ENCODE data around the gene TCP1. TPM values are rescaled to one million over a fixed set of nuclear protein-coding genes. Genes with fewer than 3 reads are reported as not detected.

Gene TCP1
- total and polyA plus RNA-seq, 2 of the 13 experiments (the other 11 are each of a cell fraction or from before 2014, with no cell fraction given) = 116 to 553 TPM

DNA sequence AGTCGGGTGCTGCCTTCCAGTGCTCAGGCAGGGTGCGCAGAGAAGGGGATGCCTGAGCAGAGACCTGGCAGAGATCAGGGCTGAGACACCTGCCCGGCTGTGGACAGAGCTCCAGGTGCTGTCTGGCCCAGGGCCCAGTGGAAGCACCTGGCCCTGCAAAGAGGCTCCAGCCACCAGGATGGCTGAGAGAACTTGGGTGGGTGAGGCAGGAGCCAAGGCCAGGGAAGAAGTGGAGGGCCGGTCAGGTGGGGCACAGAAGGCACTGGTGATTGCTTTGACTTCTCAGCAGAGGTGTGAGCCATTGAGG lies 41.9 kb upstream of the TCP1 start (continued):
- TF ChIP-seq, protein P1, sequence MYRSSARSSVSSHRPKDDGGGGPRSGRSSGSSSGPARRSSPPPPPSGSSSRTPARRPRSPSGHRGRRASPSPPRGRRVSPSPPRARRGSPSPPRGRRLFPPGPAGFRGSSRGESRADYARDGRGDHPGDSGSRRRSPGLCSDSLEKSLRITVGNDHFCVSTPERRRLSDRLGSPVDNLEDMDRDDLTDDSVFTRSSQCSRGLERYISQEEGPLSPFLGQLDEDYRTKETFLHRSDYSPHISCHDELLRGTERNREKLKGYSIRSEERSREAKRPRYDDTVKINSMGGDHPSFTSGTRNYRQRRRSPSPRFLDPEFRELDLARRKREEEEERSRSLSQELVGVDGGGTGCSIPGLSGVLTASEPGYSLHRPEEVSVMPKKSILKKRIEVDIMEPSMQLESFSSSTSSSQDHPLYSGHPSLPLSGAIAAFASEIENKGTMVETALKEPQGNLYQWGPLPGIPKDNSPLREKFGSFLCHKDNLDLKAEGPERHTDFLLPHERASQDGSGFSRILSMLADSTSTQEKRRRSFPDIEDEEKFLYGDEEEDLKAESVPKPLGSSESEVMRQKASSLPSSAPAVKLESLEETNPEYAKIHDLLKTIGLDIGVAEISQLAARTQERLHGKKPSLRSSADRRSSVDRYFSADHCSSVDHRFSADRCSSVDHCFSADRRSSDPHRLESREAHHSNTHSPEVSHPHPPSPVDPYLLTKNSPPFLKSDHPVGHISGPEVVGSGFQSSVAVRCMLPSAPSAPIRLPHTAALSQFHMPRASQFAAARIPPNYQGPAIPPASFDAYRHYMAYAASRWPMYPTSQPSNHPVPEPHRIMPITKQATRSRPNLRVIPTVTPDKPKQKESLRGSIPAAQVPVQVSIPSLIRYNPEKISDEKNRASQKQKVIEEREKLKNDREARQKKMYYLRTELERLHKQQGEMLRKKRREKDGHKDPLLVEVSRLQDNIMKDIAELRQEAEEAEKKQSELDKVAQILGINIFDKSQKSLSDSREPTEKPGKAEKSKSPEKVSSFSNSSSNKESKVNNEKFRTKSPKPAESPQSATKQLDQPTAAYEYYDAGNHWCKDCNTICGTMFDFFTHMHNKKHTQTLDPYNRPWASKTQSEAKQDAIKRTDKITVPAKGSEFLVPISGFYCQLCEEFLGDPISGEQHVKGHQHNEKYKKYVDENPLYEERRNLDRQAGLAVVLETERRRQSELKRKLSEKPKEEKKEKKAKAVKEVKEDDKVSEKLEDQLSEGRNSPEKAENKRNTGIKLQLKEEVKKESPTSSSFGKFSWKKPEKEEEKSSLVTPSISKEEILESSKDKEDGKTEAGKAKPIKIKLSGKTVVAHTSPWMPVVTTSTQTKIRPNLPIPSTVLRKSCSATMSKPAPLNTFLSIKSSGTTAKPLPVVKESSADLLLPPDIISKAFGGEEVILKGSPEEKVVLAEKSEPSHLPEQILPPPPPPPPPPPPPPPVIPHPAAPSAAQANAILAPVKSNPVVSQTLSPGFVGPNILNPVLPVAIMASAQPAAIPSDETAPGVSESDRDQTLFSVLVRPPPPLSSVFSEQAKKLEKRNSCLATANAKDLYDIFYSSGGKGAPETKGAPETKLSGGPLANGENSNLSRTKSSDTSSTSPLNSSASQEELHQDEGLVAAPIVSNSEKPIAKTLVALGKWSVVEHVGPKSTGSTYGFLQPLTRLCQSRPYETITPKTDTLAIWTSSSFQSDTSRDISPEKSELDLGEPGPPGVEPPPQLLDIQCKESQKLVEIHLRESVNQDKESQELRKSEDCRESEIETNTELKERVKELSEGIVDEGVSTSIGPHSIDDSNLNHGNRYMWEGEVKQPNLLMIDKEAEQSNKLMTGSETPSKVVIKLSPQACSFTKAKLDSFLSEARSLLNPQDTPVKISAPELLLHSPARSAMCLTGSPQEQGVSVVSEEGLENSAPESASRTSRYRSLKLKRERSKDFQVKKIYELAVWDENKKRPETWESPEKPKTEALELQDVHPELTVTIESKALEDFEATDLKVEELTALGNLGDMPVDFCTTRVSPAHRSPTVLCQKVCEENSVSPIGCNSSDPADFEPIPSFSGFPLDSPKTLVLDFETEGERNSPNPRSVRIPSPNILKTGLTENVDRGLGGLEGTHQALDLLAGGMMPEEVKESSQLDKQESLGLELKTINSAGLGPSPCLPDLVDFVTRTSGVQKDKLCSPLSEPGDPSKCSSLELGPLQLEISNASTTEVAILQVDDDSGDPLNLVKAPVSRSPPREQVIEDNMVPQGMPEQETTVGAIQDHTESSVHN (CRISPR knock-in tag; IDR thresholded peaks at IDR 0.05) = no peak
- TF ChIP-seq ZNF333 (CRISPR knock-in tag; IDR thresholded peaks at IDR 0.05; ENCODE audit: borderline replicate concordance) (no peak), HMGA1 (CRISPR knock-in tag; conservative IDR thresholded peaks at IDR 0.05) (no peak), KMT2B (CRISPR knock-in tag; IDR thresholded peaks at IDR 0.05) (no peak), PITX1 (CRISPR knock-in tag; IDR thresholded peaks at IDR 0.05) (no peak), ZNF143 (CRISPR knock-in tag; IDR thresholded peaks at IDR 0.05) (no peak), HMG20A (CRISPR knock-in tag; IDR thresholded peaks at IDR 0.05; ENCODE audit: borderline replicate concordance) (no peak), HHEX (CRISPR knock-in tag; IDR thresholded peaks at IDR 0.05) (no peak), ZNF160 (CRISPR knock-in tag; IDR thresholded peaks at IDR 0.05) (no peak), EEA1 (CRISPR knock-in tag; IDR thresholded peaks at IDR 0.05; ENCODE audit: borderline replicate concordance) (no peak)
- TF ChIP-seq, protein P2, sequence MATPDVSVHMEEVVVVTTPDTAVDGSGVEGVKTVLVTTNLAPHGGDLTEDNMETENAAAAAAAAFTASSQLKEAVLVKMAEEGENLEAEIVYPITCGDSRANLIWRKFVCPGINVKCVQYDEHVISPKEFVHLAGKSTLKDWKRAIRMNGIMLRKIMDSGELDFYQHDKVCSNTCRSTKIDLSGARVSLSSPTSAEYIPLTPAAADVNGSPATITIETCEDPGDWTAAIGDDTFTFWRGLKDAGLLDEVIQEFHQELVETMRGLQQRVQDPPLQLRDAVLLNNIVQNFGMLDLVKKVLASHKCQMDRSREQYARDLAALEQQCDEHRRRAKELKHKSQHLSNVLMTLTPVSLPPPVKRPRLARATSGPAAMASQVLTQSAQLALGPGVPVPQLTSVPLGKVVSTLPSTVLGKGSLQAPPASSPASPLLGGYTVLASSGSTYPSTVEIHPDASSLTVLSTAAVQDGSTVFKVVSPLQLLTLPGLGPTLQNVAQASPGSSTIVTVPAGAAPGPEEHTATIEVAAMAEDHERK (CRISPR knock-in tag; IDR thresholded peaks at IDR 0.05; ENCODE audit: low read depth) = no peak
- TF ChIP-seq, protein P3, sequence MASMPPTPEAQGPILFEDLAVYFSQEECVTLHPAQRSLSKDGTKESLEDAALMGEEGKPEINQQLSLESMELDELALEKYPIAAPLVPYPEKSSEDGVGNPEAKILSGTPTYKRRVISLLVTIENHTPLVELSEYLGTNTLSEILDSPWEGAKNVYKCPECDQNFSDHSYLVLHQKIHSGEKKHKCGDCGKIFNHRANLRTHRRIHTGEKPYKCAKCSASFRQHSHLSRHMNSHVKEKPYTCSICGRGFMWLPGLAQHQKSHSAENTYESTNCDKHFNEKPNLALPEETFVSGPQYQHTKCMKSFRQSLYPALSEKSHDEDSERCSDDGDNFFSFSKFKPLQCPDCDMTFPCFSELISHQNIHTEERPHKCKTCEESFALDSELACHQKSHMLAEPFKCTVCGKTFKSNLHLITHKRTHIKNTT (CRISPR knock-in tag; IDR thresholded peaks at IDR 0.05) = no peak
- TF ChIP-seq, protein P4, sequence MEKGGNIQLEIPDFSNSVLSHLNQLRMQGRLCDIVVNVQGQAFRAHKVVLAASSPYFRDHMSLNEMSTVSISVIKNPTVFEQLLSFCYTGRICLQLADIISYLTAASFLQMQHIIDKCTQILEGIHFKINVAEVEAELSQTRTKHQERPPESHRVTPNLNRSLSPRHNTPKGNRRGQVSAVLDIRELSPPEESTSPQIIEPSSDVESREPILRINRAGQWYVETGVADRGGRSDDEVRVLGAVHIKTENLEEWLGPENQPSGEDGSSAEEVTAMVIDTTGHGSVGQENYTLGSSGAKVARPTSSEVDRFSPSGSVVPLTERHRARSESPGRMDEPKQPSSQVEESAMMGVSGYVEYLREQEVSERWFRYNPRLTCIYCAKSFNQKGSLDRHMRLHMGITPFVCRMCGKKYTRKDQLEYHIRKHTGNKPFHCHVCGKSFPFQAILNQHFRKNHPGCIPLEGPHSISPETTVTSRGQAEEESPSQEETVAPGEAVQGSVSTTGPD (CRISPR knock-in tag; IDR thresholded peaks at IDR 0.05) = no peak
- TF ChIP-seq, protein P5, sequence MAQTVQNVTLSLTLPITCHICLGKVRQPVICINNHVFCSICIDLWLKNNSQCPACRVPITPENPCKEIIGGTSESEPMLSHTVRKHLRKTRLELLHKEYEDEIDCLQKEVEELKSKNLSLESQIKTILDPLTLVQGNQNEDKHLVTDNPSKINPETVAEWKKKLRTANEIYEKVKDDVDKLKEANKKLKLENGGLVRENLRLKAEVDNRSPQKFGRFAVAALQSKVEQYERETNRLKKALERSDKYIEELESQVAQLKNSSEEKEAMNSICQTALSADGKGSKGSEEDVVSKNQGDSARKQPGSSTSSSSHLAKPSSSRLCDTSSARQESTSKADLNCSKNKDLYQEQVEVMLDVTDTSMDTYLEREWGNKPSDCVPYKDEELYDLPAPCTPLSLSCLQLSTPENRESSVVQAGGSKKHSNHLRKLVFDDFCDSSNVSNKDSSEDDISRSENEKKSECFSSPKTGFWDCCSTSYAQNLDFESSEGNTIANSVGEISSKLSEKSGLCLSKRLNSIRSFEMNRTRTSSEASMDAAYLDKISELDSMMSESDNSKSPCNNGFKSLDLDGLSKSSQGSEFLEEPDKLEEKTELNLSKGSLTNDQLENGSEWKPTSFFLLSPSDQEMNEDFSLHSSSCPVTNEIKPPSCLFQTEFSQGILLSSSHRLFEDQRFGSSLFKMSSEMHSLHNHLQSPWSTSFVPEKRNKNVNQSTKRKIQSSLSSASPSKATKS (CRISPR knock-in tag; IDR thresholded peaks at IDR 0.05) = no peak

Measured in HepG2 (cell line).